Loucy (cell line): ENCODE data around the gene RGS6.

Experiments
- H2AFZ ChIP-seq: fragments of 200-600 bp; sonication (generic); 2 replicates; pipeline ENCODE4 v1.6.0; 2016; ENCODE audit warnings: antibody characterized with exemption, mild to moderate bottlenecking, low read length, moderate library complexity
- H3F3A ChIP-seq: fragments of 200-600 bp; 2 replicates; pipeline ENCODE4 v1.6.0; 2016; ENCODE audit warnings: antibody characterized with exemption, low read depth, mild to moderate bottlenecking
- H3K27me3 ChIP-seq: fragments of 200-600 bp; sonication (generic); 2 replicates; pipeline ENCODE4 v1.6.1; 2014; ENCODE audit warnings: low read length, mild to moderate bottlenecking; ENCODE audit not compliant: insufficient read depth, poor library complexity, severe bottlenecking
- H3K36me3 ChIP-seq: fragments of 200-600 bp; sonication (generic); 2 replicates; pipeline ENCODE4 v1.6.1; 2016; ENCODE audit warnings: low read length; ENCODE audit not compliant: insufficient read depth
- H3K4me1 ChIP-seq: fragments of 200-600 bp; sonication (generic); 2 replicates; pipeline ENCODE4 v1.5.1; 2014; ENCODE audit warnings: low read length, mild to moderate bottlenecking; ENCODE audit not compliant: insufficient read depth, poor library complexity, severe bottlenecking
- H3K4me2 ChIP-seq: fragments of 200-600 bp; sonication (generic); 2 replicates; pipeline ENCODE4 v1.6.0; 2014; ENCODE audit warnings: antibody characterized with exemption, low read length, low read depth, mild to moderate bottlenecking; ENCODE audit not compliant: poor library complexity, severe bottlenecking
- H3K4me3 ChIP-seq: fragments of 200-600 bp; sonication (generic); 2 replicates; pipeline ENCODE4 v1.5.1; 2014; ENCODE audit warnings: low read length, mild to moderate bottlenecking, mixed read lengths; ENCODE audit not compliant: poor library complexity, severe bottlenecking
- H3K79me2 ChIP-seq: fragments of 200-600 bp; sonication (generic); 2 replicates; pipeline ENCODE4 v1.6.1; 2014; ENCODE audit warnings: low read length; ENCODE audit not compliant: insufficient read depth
- H3K9ac ChIP-seq: fragments of 200-600 bp; sonication (generic); 2 replicates; pipeline ENCODE4 v1.6.0; 2014; ENCODE audit warnings: mild to moderate bottlenecking, low read depth, low read length, moderate library complexity; ENCODE audit not compliant: poor library complexity, severe bottlenecking
- H3K9me2 ChIP-seq: fragments of 200-600 bp; sonication (generic); replicated peaks from 2 replicates; pipeline ENCODE4 v1.6.1; 2016; ENCODE audit warnings: low read depth, low read length, mixed read lengths
- H3K9me3 ChIP-seq: fragments of 200-600 bp; sonication (generic); 2 replicates; pipeline ENCODE4 v1.6.1; 2014; ENCODE audit warnings: mild to moderate bottlenecking, antibody characterized with exemption, low read length, low read depth; ENCODE audit not compliant: insufficient read depth
- H4K20me1 ChIP-seq: fragments of 200-600 bp; sonication (generic); 2 replicates; pipeline ENCODE4 v1.6.0; 2014; ENCODE audit warnings: antibody characterized with exemption, low read length, mild to moderate bottlenecking; ENCODE audit not compliant: insufficient read depth, poor library complexity, severe bottlenecking
- CTCF ChIP-seq: fragments of 200-600 bp; sonication (generic); conservative IDR thresholded peaks from 2 replicates; pipeline ENCODE4 v1.5.1; 2014; ENCODE audit warnings: mild to moderate bottlenecking, antibody characterized with exemption, low read length
- EZH2phosphoT487 ChIP-seq: fragments of 200-600 bp; IDR thresholded peaks from 2 replicates; pipeline ENCODE4 v1.6.1; 2018; ENCODE audit warnings: antibody characterized with exemption, mild to moderate bottlenecking, moderate library complexity, borderline replicate concordance

Gene RGS6

GRCh38 chr14:72314808-72315435 lies 382.7 kb downstream of the RGS6 start:
- TF ChIP-seq CTCF, result no peak
- TF ChIP-seq EZH2phosphoT487, result no peak
- Histone ChIP-seq H4K20me1 (no peaks in the 10 kb centered on the region), H3K9ac (no peak overlapping the region), H3K4me3 (no peak overlapping the region), H3K9me3 (no peaks in the 10 kb centered on the region), H3F3A (no peaks in the 10 kb centered on the region), H3K4me1 (peaks cover 54% of the 10 kb centered on the region), H3K4me2 (no peak overlapping the region), H3K27me3 (no peaks in the 10 kb centered on the region), H3K79me2 (no peaks in the 10 kb centered on the region), H3K36me3 (no peaks in the 10 kb centered on the region), H2AFZ (no peak overlapping the region), H3K9me2 (no peaks in the 10 kb centered on the region)

- Histone ChIP-seq H3K36me3 (no peaks in the 10 kb centered on the region), H2AFZ (no peak overlapping the region), H3K9me2 (no peaks in the 10 kb centered on the region), H3K27me3 (no peaks in the 10 kb centered on the region), H3F3A (no peaks in the 10 kb centered on the region), H3K4me3 (no peak overlapping the region), H3K9me3 (no peaks in the 10 kb centered on the region), H4K20me1 (no peaks in the 10 kb centered on the region), H3K4me1 (peaks cover 47% of the 10 kb centered on the region), H3K79me2 (no peaks in the 10 kb centered on the region), H3K4me2 (peak overlapping the region; percentile 26), H3K9ac (no peak overlapping the region)
- no peak for TF ChIP-seq EZH2phosphoT487
- TF ChIP-seq CTCF, result no peak
Measured at GRCh38 chr14:72315714-72316113, 383.5 kb downstream of the RGS6 start.

- Histone ChIP-seq H3K4me1 (peaks cover 30% of the 10 kb centered on the region), H3F3A (no peaks in the 10 kb centered on the region), H3K4me2 (peak overlapping the region; percentile 68), H4K20me1 (no peaks in the 10 kb centered on the region), H2AFZ (peak overlapping the region; percentile 40; the same call in 1 of the 2 replicates), H3K9me2 (no peaks in the 10 kb centered on the region), H3K79me2 (no peaks in the 10 kb centered on the region), H3K9me3 (no peaks in the 10 kb centered on the region), H3K27me3 (no peaks in the 10 kb centered on the region), H3K36me3 (no peaks in the 10 kb centered on the region), H3K4me3 (peak overlapping the region; percentile 43), H3K9ac (peak overlapping the region; percentile 25)
- no peak for TF ChIP-seq EZH2phosphoT487
Measured at GRCh38 chr14:72318648-72319047, 386.4 kb downstream of the RGS6 start.

- Histone ChIP-seq H4K20me1 (no peaks in the 10 kb centered on the region), H3K9me3 (no peaks in the 10 kb centered on the region), H3K9ac (no peak overlapping the region), H3K4me3 (no peak overlapping the region), H3K27me3 (no peaks in the 10 kb centered on the region), H3K9me2 (no peaks in the 10 kb centered on the region), H2AFZ (no peak overlapping the region), H3K4me2 (no peak overlapping the region), H3K36me3 (no peaks in the 10 kb centered on the region), H3K4me1 (peaks cover 10% of the 10 kb centered on the region), H3K79me2 (no peaks in the 10 kb centered on the region), H3F3A (no peaks in the 10 kb centered on the region)
- TF ChIP-seq EZH2phosphoT487 (no peak), CTCF (no peak)
Measured at GRCh38 chr14:72332046-72332445, 399.8 kb downstream of the RGS6 start.
